ENCODE measurements around the gene ERBB4.

Gene ERBB4

GRCh38 chr2:211367293-211367692 is 1171.3 kb downstream of the ERBB4 start:
- no peak for TF ChIP-seq CTCF (conservative IDR thresholded peaks at IDR 0.05; ENCODE audit: low read length)
- no peak for DNase-seq (ENCODE audit: low read depth)
- H3K4me3 ChIP-seq (ENCODE audit: low read length), result no peak overlapping the region

DNA sequence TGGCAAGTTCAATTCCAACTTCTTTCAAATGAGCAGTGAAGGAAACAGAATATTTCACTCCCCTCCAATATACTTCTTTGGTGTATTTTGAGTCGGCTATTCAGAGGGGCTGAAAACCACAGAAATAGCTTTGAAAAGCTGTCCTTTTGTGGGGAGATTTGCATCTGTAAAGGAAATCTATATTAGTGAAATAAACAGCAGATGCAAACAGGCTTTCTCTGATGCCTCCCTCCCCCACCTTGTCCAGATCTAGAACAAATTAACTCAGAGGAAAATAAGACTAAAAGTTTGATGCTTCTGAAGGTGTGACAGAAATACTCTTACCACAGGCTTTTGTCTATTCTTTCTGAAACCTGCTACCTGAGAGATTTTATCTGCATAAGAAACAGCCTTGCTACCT is 1173.7 kb downstream of the ERBB4 start:
- no peak overlapping the region for H3K4me3 ChIP-seq (ENCODE audit: low read length)
- DNase-seq (ENCODE audit: low read depth), result no peak
- TF ChIP-seq CTCF (conservative IDR thresholded peaks at IDR 0.05; ENCODE audit: low read length), result no peak

- DNase-seq (ENCODE audit: low read depth), result no peak
- H3K4me3 ChIP-seq (ENCODE audit: low read length), result no peak overlapping the region
- no peak for TF ChIP-seq CTCF (conservative IDR thresholded peaks at IDR 0.05; ENCODE audit: low read length)
Measured at GRCh38 chr2:211361383-211361782, 1177.2 kb downstream of the ERBB4 start.

GRCh38 chr2:211359347-211359746 is 1179.3 kb downstream of the ERBB4 start:
- TF ChIP-seq CTCF (conservative IDR thresholded peaks at IDR 0.05; ENCODE audit: low read length), result no peak
- H3K4me3 ChIP-seq (ENCODE audit: low read length), result no peak overlapping the region
- DNase-seq (ENCODE audit: low read depth), result no peak

GRCh38 chr2:211358504-211358903 is 1180.1 kb downstream of the ERBB4 start:
- H3K4me3 ChIP-seq (ENCODE audit: low read length), result no peak overlapping the region
- no peak for DNase-seq (ENCODE audit: low read depth)
- TF ChIP-seq CTCF (conservative IDR thresholded peaks at IDR 0.05; ENCODE audit: low read length), result no peak

DNA sequence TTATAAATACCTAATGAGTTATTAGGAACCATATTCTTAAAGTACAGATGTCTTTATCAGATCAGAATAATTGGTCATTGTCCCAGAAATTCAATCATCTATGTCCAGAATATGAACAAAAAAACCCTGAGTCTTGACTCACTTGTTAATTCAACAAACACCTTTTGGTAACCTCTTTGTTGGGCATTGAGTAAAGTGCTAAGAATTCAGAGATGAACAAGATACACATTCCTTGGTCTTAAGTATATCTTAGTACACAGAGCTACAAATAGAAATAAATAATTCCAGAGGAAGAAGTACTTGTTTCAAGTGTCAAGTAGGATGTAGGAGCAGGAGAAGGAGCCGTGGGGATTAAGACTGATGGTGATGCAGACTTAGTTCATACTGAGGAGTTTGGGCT is 1184.1 kb downstream of the ERBB4 start:
- DNase-seq (ENCODE audit: low read depth), result no peak
- H3K4me3 ChIP-seq (ENCODE audit: low read length), result no peak overlapping the region
- no peak for TF ChIP-seq CTCF (conservative IDR thresholded peaks at IDR 0.05; ENCODE audit: low read length)

- DNase-seq (ENCODE audit: low read depth), result no peak
- no peak for TF ChIP-seq CTCF (conservative IDR thresholded peaks at IDR 0.05; ENCODE audit: low read length)
- no peak overlapping the region for H3K4me3 ChIP-seq (ENCODE audit: low read length)
Measured at GRCh38 chr2:211351987-211352386, 1186.6 kb downstream of the ERBB4 start.
